ENCODE measurements around the gene EIF4E1B.
"Not testable (repeated sequence)": the region's sequence is repeated elsewhere in the genome, so short reads cannot be mapped to it uniquely, and the experiment has no call there.

Gene EIF4E1B

DNA sequence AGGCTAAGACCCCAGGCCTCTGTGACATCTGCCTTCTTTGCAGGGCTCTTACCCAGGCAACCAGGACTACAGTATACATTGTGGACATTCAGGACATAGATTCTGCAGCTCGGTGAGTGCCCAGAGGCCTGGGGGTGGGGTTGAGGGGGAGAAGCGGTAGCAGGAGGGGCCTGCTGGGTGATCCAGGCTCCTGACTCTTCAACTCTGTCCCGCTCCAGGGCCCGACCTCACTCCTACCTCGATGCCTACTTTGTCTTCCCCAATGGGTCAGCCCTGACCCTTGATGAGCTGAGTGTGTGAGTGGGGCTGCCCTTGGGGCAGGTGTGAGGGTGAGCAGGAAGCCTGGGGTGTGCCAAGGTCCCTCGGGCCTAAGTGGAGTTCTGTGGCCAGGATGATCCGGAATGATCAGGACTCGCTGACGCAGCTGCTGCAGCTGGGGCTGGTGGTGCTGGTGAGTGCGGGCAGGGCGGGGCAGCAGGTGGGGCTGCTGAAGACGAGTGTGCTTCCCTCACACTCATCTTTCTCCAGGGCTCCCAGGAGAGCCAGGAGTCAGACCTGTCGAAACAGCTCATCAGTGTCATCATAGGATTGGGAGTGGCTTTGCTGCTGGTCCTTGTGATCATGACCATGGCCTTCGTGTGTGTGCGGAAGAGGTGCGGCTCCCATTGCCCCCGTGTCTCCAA, 40.3 kb upstream of the EIF4E1B start:
- TF ChIP-seq, protein P1, sequence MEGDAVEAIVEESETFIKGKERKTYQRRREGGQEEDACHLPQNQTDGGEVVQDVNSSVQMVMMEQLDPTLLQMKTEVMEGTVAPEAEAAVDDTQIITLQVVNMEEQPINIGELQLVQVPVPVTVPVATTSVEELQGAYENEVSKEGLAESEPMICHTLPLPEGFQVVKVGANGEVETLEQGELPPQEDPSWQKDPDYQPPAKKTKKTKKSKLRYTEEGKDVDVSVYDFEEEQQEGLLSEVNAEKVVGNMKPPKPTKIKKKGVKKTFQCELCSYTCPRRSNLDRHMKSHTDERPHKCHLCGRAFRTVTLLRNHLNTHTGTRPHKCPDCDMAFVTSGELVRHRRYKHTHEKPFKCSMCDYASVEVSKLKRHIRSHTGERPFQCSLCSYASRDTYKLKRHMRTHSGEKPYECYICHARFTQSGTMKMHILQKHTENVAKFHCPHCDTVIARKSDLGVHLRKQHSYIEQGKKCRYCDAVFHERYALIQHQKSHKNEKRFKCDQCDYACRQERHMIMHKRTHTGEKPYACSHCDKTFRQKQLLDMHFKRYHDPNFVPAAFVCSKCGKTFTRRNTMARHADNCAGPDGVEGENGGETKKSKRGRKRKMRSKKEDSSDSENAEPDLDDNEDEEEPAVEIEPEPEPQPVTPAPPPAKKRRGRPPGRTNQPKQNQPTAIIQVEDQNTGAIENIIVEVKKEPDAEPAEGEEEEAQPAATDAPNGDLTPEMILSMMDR (IDR thresholded peaks at IDR 0.05; ENCODE audit: low read depth, low read length) = no peak
- H3K4me3 ChIP-seq (ENCODE audit: low read depth, low read length) = no peak overlapping the region

DNA sequence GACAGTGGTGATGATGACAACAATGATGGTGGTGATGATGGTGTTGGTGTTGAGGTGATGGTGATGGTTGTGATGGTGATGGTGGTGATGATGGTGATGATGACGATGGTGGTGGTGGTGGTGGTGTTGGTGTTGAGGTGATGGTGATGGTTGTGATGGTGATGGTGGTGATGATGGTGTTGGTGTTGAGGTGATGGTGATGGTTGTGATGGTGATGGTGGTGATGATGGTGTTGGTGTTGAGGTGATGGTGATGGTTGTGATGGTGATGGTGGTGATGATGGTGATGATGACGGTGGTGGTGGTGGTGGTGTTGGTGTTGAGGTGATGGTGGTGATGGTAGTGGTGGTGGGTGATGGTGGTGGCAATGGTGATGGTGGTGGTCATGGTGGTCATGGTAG, 38.8 kb upstream of the EIF4E1B start:
- not testable (repeated sequence) for H3K4me3 ChIP-seq (ENCODE audit: low read depth, low read length)

GRCh38 chr5:176592573-176592972, 37.9 kb upstream of the EIF4E1B start:
- TF ChIP-seq, protein P1 (IDR thresholded peaks at IDR 0.05; ENCODE audit: low read depth, low read length) = no peak
- H3K4me3 ChIP-seq (ENCODE audit: low read depth, low read length) = no peak overlapping the region

- TF ChIP-seq, protein P1 (IDR thresholded peaks at IDR 0.05; ENCODE audit: low read depth, low read length) = no peak
- H3K4me3 ChIP-seq (ENCODE audit: low read depth, low read length) = no peak overlapping the region
These were observed 37.1 kb upstream of the EIF4E1B start for GRCh38 chr5:176593273-176593869.

GRCh38 chr5:176594554-176594953, 35.9 kb upstream of the EIF4E1B start:
- TF ChIP-seq, protein P1 (IDR thresholded peaks at IDR 0.05; ENCODE audit: low read depth, low read length) = no peak
- H3K4me3 ChIP-seq (ENCODE audit: low read depth, low read length) = no peak overlapping the region

DNA sequence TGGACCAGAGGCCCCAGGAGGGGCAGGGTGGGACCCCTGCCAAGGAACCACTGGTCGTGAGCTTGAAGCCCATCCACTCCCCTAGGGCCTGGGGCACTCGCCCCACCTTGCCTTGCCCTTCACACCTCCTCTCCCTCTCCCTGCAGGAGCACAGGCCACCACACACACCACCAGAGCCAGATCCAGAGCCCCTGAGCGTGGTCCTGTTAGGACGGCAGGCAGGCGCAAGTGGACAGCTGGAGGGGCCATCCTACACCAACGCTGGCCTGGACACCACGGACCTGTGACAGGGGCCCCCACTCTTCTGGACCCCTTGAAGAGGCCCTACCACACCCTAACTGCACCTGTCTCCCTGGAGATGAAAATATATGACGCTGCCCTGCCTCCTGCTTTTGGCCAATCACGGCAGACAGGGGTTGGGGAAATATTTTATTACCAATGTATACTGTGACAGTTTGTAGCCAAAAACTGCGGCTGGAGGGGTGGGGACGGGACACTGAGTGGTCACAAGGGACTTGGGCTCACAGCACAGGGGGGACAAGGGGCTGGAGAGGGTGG, 35.0 kb upstream of the EIF4E1B start:
- TF ChIP-seq, protein P1 (IDR thresholded peaks at IDR 0.05; ENCODE audit: low read depth, low read length) = no peak
- H3K4me3 ChIP-seq (ENCODE audit: low read depth, low read length) = no peak overlapping the region

DNA sequence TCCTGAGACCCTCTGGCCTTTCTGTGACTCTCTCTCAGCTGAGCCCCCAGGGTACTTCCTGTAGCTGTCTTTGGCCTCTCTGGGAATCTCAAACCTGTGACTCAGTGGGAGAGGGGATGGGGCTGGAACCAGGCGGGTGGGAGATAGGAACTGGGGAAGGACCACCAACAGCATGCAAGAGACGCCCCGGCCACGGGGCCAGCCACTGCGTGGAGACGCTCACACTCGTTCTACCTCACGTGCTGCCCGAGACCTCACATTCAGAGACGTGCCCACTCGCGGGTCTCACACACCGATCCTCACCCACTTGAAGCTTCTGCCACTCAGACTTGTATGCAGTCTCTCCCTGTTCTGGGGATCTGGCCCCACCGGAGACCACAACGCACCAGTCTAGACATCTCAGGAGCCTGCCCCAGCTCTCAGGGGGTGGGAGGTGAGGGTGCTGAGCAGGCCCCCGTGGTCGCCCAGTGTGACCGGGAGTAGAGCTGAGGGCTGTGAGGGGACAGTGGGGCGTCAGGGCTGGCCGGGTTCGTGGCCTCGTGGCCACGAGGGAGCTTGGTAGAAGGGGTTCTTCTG, 34.3 kb upstream of the EIF4E1B start:
- no peak overlapping the region for H3K4me3 ChIP-seq (ENCODE audit: low read depth, low read length)
- TF ChIP-seq, protein P1 (IDR thresholded peaks at IDR 0.05; ENCODE audit: low read depth, low read length) = no peak
